RCC 7860 (cell line): ENCODE results near the gene MAPK8IP2.
"Not testable (repeated sequence)": the region's sequence is repeated elsewhere in the genome, so short reads cannot be mapped to it uniquely, and the experiment has no call there.

Source experiments
- DNase-seq: peaks from one replicate; pipeline ENCODE4 v3.0.0-alpha.2; 2015; ENCODE audit warnings: low spot score
- FAIRE-seq: peaks from 2 replicates; lab custom pipeline; 2012; peaks lifted over from hg19 to GRCh38; lab: Jason Lieb, UNC

MAPK8IP2 gene

GRCh38 chr22:50597097-50597496, 3.5 kb upstream of the MAPK8IP2 start:
- DNase-seq: no peak
- FAIRE-seq: no peak

GRCh38 chr22:50599816-50600455, 657 bp upstream of the MAPK8IP2 start:
- DNase-seq: no peak
- no peak for FAIRE-seq

DNA sequence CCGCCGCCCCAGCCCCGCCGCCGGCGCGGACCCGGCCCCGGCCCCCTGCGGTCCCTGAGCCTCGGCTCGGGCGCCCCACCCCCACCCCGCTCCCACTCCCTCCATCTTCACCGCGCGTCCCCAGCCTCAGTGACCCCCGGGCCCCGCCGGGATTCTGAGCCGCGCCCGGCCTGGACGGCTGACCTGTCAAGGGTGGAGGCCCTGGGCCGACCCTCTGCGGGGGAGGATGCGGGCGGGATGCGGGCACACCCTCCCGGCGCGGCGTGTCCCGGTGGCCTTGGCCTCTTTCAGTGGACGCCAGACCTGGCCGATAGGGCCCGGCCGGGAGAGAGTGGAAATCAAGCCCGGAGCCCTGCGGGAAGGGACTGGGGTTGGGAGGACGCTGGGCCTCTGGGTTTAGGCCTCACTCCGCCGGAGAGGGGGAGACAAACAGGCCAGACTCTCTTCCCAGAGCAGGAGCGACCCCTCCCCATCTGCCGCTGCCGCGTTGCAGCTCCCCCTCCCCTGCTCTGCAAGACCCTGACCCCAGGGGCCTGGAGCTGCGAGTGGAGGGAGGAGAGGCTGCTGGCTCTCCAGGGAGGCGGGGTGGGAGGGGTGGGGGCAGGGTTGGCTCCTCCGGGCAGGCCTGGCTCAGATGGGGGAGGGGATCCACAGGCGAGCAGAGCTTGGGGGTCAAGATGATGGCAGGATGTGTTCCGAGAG, 525 bp downstream of the MAPK8IP2 start:
- no peak for DNase-seq

DNA sequence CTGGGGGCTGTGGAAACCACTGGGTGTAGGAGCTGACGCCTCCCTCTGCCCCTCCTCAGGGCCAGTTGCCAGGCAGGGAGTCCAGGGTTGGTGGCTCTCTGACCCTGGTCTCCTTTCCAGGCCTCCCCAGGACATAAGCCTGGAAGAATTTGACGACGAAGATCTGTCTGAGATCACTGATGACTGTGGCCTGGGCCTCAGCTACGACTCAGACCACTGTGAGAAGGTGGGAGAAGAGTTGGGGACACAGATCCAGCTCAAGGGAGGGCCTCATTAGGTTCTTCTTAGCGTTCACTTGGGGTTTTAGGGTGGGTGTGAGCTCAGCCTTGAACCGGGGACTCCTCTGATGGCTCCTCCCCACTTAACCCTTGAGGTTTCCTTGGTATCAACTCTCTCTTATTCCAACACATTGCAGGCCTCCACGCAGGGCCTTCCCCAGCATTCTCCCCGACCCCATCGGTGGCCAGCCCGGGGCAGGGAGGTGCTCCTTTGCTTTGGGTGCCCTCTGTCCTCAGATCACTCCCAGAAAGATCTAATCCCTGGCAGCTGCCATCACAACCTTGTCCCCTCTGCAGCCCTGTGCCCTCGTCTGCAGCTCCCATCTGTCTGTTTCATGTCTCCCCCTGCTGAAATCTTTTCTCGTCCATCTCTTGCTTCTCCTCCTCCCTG, 1.2 kb downstream of the MAPK8IP2 start:
- no peak for FAIRE-seq
- no peak for DNase-seq

More for the DNA sequence above, 525 bp downstream of the MAPK8IP2 start:
- FAIRE-seq: no peak

DNA sequence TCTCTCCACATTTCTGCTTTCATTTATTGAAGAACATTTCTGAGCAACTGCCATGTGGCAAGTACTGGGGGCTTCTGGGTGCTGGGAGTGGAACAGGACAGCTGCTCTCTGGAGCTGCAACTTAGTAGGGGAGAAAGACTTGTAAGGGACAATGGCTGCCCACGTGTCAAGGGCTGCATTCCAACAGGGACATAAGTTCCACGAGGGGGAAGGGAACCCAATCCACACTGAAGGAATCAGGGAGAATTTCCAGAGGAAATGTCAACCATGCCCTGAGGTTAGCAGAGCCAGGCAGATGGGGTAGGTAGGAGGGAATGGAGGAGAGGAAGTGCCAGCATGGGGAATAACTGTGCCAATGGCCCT, 1.7 kb downstream of the MAPK8IP2 start:
- FAIRE-seq (no peak), DNase-seq (no peak)

- DNase-seq: no peak
- FAIRE-seq: no peak
Observed at GRCh38 chr22:50603511-50604255, 3.1 kb downstream of the MAPK8IP2 start.

- FAIRE-seq (no peak), DNase-seq (no peak)
Observed at GRCh38 chr22:50604256-50605001, 3.8 kb downstream of the MAPK8IP2 start.

DNA sequence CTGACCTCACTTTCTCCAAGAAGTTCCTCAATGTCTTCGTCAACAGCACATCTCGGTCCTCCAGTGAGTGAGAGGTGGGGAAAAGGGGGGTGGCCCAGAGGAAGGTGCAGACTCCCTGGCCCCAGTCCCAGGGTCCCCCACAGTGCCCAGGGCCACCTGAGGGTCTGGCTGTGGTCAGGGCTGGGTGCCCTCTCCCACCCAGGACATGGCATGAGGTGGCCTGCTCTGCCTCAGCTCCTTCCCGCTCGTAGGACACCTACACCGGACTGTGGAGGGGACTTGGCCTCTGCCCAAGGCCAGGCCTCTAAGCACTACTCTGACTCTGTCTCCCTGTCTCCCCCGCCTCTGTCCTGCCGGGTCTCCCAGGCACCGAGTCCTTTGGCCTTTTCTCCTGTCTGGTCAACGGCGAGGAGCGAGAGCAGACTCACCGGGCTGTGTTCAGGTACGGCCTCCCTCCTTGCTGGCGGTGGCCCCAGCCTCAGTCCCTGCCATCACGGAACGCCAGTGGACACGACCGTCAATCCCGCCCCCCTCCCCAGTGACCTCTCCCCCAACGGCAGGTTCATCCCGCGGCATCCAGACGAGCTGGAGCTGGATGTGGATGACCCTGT, 4.5 kb downstream of the MAPK8IP2 start:
- DNase-seq (no peak), FAIRE-seq (no peak)

DNA sequence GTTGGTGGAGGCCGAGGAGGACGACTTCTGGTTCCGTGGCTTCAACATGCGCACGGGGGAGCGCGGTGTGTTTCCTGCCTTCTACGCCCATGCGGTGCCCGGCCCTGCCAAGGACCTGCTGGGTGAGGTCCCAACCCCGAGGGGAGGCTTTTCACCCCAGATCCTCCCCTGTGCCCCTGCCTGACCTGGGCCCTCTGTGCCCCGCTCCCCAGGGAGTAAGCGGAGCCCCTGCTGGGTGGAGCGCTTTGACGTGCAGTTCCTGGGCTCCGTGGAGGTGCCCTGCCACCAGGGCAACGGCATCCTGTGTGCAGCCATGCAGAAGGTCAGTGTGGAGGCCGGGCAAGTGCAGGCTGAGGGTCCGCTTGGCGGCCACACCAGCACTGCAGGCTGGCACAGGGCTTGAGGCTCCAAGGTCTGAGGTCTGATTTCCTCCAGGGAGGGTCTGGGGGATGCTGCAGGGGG, 5.1 kb downstream of the MAPK8IP2 start:
- FAIRE-seq (no peak), DNase-seq (no peak)

- DNase-seq (no peak), FAIRE-seq (no peak)
Observed at GRCh38 chr22:50606165-50606945, 5.8 kb downstream of the MAPK8IP2 start.

- DNase-seq (no peak), FAIRE-seq (no peak)
Observed at GRCh38 chr22:50606946-50607658, 6.5 kb downstream of the MAPK8IP2 start.

- FAIRE-seq (no peak), DNase-seq (no peak)
Observed at GRCh38 chr22:50607659-50608020, 7.0 kb downstream of the MAPK8IP2 start.

DNA sequence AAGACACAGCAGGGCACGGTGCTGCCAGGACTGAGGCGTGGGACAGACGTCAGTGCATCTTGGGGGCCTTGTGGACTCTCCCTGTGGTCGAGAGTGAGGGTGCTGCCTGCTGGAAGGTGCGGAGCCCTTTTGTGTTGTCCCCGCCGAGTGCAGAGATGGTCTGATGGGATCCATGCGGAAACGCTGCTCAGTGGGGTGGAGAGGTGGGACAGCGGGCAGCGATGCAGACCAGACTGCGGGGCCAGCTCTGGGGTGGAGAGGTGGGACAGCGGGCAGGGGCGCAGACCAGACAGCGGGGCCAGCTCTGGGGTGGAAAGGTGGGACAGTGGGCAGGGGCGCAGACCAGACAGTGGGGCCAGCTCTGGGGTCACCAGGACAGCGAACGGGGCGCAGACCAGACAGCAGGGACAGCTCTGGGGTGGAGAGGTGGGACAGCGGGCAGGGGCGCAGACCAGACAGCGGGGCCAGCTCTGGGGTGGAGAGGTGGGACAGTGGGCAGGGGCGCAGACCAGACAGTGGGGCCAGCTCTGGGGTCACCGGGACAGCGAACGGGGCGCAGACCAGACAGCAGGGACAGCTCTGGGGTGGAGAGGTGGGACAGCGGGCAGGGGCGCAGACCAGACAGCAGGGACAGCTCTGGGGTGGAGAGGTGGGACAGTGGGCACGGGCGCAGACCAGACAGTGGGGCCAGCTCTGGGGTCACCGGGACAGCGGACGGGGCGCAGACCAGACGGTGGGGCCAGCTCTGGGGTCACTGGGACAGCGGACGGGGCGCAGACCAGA, 7.7 kb downstream of the MAPK8IP2 start:
- not testable (repeated sequence) for DNase-seq, FAIRE-seq

GRCh38 chr22:50608996-50609395, 8.4 kb downstream of the MAPK8IP2 start:
- no peak for DNase-seq
- no peak for FAIRE-seq

- DNase-seq: no peak
- FAIRE-seq: no peak
Observed at GRCh38 chr22:50609599-50609998, 9.0 kb downstream of the MAPK8IP2 start.

GRCh38 chr22:50610041-50610451, 9.5 kb downstream of the MAPK8IP2 start:
- FAIRE-seq (no peak), DNase-seq (no peak)

- no peak for FAIRE-seq
- no peak for DNase-seq
Observed at GRCh38 chr22:50610581-50610980, 10.0 kb downstream of the MAPK8IP2 start.
